Myocyte (in vitro differentiated cells): ENCODE results near the gene CYP19A1. TPM values are rescaled to one million over a fixed set of nuclear protein-coding genes. Genes with fewer than 3 reads are reported as not detected.
A peak's percentile ranks its signal among the peaks of the same experiment; 100 is the strongest.

Experiments used
- DNase-seq: peaks from one replicate; pipeline ENCODE4 v3.0.0-alpha.2; 2012; ENCODE audit warnings: low read depth
- total RNA-seq: library from RNA; depleted of rRNA; stranded (reverse); fragments of >200 nt; gene quantifications from 2 replicates; pipeline ENCODE4 v1.2.3, GENCODE V29; 2014

The CYP19A1 gene
- total RNA-seq, 1 donor from 2014 or later: 5.8 TPM

DNA sequence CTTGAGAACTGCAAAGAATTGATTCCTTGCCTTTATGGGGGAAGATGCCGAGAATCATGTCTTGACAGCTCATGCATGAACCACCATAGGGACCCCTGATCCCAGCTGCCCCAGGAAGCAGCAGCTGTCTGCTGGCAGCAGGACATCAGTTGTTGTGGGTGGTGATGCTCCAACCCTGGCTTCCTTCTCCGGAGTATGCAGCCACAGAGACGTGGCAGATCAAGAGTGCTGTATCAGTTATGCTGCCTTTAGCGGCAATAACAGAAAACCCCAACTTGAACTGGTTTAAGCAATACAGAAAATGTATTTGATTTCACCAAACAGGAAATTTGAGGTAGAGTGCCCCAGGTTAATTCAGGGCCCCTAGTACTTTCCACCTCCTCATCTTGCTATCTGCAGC, 151.5 kb downstream of the CYP19A1 start:
- DNase-seq: peak; percentile 79

DNA sequence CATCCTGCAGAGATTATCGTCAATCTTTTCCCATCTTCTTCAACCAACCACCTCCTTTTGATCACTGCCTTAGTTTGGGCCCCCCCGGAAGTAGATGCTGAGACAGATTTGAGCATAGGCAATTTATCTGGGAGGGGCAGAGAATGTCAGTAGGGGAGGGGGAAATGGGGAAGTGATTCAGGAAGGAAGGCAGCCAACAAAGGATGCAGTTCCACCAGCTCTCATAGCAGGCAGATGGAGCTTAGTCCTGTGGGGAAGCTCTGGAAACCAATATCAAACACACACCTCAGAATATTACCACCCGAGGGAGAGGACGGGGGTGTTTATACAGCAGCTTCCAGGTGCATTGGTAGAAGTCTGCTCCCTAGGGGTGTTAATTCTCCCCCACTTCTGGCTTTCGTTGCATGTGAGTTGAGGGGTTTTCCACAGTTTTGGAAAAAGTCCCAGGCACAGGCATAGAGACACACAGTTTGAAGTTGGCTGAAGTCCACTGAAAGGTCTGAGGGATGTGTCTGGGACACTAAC, 152.2 kb downstream of the CYP19A1 start:
- DNase-seq: no peak

DNA sequence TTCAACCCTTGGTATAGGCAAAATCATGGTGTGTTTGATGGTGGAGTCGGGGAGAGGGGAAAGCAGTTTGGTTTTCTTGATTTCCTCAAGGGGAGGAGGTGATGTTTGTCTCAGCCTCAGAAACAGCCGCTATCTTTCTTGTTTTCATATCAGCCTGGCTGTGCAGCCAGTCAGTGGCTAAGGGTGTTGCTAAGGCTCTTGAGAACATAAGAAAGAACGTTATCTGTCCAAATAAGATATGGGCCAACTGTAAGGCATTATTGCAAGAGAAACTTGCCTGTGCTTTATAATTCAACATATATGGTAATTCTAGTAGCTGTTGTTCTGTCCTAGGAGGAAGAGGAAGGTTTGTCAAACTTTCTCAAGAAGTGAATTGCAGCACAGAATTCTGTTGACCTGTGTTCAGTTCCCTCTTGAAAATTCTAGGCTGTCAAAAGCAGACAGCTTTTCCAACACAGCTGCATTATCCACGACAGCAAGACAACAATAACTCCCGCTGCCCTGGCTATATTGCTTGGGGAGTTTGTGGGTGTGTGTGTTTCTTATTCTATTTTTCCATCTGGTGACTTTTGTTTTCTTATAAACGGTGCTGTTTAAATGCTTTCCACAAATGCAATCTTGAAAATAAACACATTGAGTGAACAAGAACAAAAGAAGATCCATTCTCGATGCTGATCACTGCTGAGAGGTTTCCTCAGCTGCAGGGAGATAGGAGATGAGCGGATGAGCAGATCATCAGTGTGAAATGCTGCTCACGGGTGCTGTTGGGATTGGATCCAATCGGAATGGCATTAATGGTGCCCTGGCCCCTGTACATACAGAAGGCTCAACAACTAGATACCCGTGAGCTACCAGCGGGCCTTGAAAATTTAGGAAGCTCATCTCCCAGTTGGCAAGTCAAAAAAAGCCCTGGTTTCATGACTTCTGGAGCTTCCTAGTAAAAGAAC, 152.9 kb downstream of the CYP19A1 start:
- no peak for DNase-seq

DNA sequence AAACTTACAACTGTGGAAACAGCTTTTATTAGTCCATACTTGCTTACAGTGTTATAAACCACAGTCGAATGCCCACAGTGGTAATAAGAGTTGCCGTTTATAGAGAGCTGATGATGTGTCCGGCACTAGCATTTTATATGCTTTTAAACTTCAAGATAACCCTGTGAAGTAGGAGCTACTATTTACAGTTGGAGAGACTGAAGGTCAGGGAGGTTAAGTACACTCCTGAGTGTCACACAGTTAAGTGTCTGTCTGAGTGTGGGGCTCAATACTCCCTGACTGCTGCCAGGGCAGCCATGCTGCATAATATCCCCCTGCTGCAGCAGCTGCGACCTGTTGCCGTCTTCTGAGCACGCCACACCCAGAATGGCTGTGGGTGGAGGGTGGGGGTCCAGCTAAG, 153.8 kb downstream of the CYP19A1 start:
- peak; percentile 33 for DNase-seq

GRCh38 chr15:51183076-51183475, 155.3 kb downstream of the CYP19A1 start:
- no peak for DNase-seq

- no peak for DNase-seq
Observed at GRCh38 chr15:51181905-51182304, 156.5 kb downstream of the CYP19A1 start.

DNA sequence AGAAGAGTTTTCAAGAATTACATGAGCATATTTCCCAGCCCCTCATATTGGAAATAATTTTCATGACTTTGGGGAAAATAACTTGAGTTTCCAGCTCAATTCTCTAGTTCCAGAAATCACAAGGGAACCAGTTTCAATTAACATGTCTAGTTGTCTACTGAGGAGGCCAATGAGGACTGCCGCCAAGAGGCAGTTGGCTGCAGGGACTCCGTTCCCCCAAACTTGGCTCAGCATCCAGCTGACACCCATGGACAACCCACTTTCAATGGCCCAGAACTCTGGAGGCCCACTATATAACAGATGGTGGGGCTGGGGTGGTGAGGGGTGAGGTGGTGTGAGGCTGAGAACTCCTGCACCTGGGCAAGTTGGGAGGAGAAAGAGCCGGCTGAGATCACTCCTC, 157.2 kb downstream of the CYP19A1 start:
- DNase-seq: no peak

GRCh38 chr15:51180534-51180933, 157.9 kb downstream of the CYP19A1 start:
- DNase-seq: no peak

- no peak for DNase-seq
Observed at GRCh38 chr15:51180011-51180410, 158.4 kb downstream of the CYP19A1 start.

DNA sequence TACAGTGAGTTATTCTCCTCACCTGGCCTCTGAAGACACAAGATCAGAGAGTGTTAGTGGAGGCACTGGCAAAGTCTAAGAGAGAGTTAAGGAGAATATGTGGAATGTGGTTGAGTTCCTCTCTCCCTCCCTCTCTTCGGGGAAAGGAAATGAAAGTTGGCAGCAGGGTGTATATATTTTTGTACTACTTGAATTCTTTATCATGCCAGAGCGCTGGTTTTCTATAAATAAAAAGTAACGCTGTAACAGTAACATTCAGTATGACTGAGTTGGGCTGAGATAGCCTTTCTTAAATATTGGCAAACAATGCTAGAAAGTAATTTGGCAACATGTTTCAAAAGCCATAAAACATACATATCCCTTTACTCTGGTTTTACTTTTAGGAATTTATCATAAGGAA, 166.2 kb downstream of the CYP19A1 start:
- DNase-seq: peak; percentile 35

DNA sequence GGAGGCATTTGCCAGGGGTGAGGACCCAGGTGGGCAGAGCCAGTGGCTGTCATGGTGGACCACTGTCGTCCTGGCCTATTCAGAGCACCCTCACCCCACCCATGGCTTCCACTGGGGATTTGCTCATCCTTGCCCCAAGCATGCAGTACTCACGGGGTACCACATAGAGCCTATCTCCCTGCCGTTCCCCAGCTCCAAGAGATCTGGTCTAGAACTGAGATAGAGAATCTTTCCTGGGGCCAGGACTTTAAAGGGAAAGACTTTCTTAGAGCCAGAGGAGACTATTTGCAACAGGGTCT, 166.8 kb downstream of the CYP19A1 start:
- no peak for DNase-seq

DNA sequence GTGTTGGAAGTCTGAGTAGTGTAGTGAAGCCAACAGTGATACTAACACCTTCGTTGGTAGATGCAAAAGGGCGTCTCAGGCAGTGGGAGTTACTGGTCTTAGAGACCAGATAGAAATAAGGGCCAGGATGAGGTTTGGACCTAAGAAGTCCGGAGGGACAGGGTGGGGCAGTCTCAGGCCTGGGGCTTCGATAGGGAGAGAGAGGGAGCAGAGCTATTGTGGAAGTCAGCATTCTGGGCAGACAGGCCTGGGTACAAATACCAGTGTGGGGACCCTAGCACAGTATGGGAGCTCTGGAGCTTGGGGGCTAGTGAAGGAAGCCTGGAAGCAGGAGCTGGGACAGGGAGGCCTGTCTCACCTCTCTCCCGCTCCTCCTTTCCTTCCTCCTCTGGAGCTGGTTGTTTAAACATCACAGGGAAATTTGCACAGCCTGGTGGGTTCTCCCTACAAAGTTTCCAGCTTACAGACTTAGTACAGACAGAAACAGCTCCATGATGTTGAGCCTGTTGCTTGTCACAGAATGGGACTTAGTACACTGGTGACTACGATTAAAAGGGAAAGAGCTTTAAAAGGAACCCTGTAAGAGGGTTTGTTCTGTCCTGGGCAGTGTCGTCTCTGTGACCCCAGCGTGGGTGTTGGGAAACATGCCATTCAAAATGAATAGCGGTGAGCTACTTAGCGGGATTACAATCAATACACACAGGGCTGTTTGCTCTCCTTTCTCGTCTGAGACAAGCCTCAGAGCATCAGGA, 167.3 kb downstream of the CYP19A1 start:
- DNase-seq: no peak

DNA sequence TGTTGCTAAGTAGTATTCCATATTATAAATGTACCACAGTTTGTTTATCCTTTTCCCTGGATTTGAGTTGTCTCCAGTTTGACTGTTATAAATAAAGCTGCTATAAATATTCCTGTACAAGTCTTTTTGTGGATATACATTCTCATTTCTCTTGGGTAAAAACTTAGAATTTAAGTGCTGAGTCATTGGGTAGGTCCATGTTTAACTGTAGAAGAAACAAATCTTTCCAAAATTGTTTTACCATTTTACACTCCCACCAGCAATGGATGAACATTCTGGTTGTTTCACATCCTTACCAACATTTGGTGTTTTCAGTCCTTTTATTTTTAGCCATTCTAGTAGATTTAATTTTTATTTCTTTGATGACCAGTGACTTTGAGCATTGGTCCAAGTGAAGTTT, 169.7 kb downstream of the CYP19A1 start:
- DNase-seq: no peak

GRCh38 chr15:51163843-51164242, 174.6 kb downstream of the CYP19A1 start:
- DNase-seq: peak; percentile 78

DNA sequence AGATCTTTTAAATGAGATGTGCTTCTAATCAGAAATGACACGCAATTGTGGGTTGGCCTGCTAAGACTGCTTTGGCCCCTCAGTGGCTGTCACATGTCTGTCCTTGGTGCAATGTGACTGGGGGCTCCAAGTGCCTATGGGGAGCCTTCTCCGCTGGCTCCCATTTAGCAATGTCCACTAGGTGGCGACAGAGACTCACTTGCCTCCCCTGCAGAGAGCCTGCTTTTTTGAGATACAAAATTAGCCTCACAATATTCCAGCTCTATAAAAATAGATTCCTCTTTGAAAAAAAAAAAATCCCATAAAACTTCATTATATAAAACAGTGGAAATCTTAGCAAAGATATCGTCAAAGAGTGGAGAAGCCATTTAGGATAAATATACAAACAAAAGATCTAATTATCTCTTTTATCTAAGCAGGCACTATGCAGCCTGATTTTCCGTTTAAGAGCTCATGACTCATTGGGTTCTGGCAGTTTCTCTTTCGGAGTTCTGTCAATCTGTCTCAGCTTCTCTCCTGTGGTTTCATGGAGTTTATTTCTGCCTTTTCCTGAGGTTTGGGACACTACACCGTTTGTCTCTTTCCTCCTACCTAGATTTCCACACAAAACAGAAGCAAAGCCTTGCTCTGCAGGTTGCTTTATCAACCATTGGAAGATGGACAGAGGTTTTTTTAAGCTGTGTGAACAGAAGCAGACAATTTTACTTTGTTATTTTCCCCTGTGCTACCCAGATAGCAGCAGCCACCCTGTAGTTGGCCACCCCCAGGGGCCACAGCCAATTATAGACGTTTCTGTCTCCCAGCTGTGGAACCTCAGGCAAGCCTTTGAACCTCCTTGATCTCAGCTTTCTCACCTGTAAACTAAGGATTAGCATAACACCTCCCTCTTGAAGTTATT, 175.3 kb downstream of the CYP19A1 start:
- peak; percentile 90 for DNase-seq

DNA sequence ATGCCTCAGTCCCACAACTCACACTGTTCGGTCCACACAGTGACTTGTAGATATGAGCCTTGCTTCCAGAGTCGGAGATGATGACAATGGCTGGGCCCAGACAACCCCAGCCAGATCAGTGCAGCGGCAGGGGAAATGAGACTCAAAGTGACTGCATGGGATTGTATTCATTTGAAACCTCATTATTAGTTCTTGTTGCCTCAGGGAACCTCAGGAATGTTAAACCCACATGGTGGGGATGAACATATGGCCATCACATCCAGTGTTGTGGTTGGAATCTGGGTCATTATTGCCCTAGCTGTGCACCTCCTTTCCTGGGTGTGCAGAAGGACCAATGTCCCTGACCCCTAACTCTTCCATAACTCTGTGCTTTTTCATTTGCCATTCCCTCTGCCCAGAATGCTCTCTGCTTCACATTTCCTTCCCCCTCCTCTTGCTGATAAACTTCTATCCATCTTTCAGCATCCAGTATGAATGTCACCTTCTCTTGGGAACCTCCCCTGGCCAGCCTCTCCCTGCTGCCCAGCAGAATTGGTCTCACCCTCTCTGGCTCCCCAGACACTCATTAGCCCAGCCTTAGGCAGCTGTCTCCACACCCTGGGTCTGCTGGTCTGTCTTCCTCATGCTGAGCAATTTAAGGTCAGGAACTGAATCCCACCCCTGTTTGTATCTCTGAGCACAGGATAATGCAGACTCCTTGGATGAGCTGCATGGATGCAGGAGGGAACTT, 176.7 kb downstream of the CYP19A1 start:
- DNase-seq: peak; percentile 82

DNA sequence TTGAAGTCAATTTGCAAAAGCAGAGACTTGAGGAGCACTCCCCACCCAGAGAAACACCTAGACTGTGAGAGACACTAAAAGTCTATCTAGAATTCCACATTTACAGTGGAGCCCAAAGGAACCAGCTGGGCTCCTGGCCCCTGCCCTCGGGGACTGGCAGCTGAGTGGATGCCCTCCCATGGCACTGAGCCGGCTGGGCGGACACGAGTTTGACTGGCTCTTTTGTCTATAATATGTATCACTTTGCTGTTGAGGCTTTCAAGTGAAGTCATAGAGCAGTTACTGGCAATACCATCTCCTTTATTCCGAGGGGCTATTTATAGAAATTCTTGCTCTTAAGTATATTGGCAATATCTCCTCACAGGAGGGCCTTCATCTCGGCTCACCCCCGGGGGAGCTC, 177.9 kb downstream of the CYP19A1 start:
- DNase-seq: peak; percentile 52
